IPS-18c (cell line): ENCODE results near the gene GPR42.

ENCODE experiments used
- H3K4me3 ChIP-seq: 2 replicates; pipeline ENCODE4 v1.7.0; 2013; ENCODE audit warnings: low read depth, mild to moderate bottlenecking, low read length, moderate library complexity; ENCODE audit not compliant: insufficient read depth
- H3K9me3 ChIP-seq: one replicate; pipeline ENCODE4 v1.6.1; 2013; ENCODE audit warnings: mild to moderate bottlenecking, low read length, moderate library complexity; ENCODE audit not compliant: control insufficient read depth, insufficient read depth

GPR42 gene

GRCh38 chr19:35342430-35342829, 28.4 kb upstream of the GPR42 start:
- H3K4me3 ChIP-seq: no peak overlapping the region

GRCh38 chr19:35344511-35345031, 26.3 kb upstream of the GPR42 start:
- no peak overlapping the region for H3K4me3 ChIP-seq
- peaks cover 2% of the 10 kb centered on the region for H3K9me3 ChIP-seq

More at GRCh38 chr19:35342430-35342829, 28.4 kb upstream of the GPR42 start:
- peaks cover 2% of the 10 kb centered on the region for H3K9me3 ChIP-seq

GRCh38 chr19:35345671-35346111, 25.2 kb upstream of the GPR42 start:
- Histone ChIP-seq H3K9me3 (peaks cover 2% of the 10 kb centered on the region), H3K4me3 (no peak overlapping the region)

- H3K9me3 ChIP-seq: peaks cover 2% of the 10 kb centered on the region
- H3K4me3 ChIP-seq: no peak overlapping the region
These were observed 24.4 kb upstream of the GPR42 start for GRCh38 chr19:35346193-35347052.

- Histone ChIP-seq H3K9me3 (peaks cover 2% of the 10 kb centered on the region), H3K4me3 (no peak within 1 kb of the TSS; the same call in 1 of the 2 replicates)
These were observed 23.5 kb upstream of the GPR42 start, which contains the start of gene FFAR1 for GRCh38 chr19:35347171-35347929. Gene FFAR1 (plus strand): TSS chr19:35347902. CDS start chr19:35351552, 3,650 bp downstream.

- H3K9me3 ChIP-seq: peaks cover 2% of the 10 kb centered on the region
- H3K4me3 ChIP-seq: no peak overlapping the region
These were observed 23.0 kb upstream of the GPR42 start for GRCh38 chr19:35347930-35348298.

GRCh38 chr19:35348911-35349611, 21.8 kb upstream of the GPR42 start:
- Histone ChIP-seq H3K4me3 (no peak overlapping the region; the same call in 1 of the 2 replicates), H3K9me3 (peaks cover 2% of the 10 kb centered on the region)

GRCh38 chr19:35349614-35350521, 21.0 kb upstream of the GPR42 start:
- Histone ChIP-seq H3K9me3 (peaks cover 2% of the 10 kb centered on the region), H3K4me3 (no peak overlapping the region)

- H3K4me3 ChIP-seq: no peak overlapping the region
These were observed 20.3 kb upstream of the GPR42 start for GRCh38 chr19:35350591-35350990.

GRCh38 chr19:35351411-35352176, 19.3 kb upstream of the GPR42 start:
- Histone ChIP-seq H3K9me3 (no peaks in the 10 kb centered on the region), H3K4me3 (no peak overlapping the region)

More at GRCh38 chr19:35350591-35350990, 20.3 kb upstream of the GPR42 start:
- H3K9me3 ChIP-seq: peaks cover 2% of the 10 kb centered on the region

GRCh38 chr19:35352177-35352447, 18.8 kb upstream of the GPR42 start:
- H3K4me3 ChIP-seq: no peak overlapping the region
- no peaks in the 10 kb centered on the region for H3K9me3 ChIP-seq

GRCh38 chr19:35352448-35353304, 18.2 kb upstream of the GPR42 start:
- Histone ChIP-seq H3K9me3 (no peaks in the 10 kb centered on the region), H3K4me3 (no peak overlapping the region)

- H3K9me3 ChIP-seq: no peaks in the 10 kb centered on the region
- no peak overlapping the region for H3K4me3 ChIP-seq
These were observed 17.2 kb upstream of the GPR42 start for GRCh38 chr19:35353635-35354034.

- no peaks in the 10 kb centered on the region for H3K9me3 ChIP-seq
- no peak overlapping the region for H3K4me3 ChIP-seq
These were observed 16.0 kb upstream of the GPR42 start for GRCh38 chr19:35354898-35355297.

- H3K9me3 ChIP-seq: no peaks in the 10 kb centered on the region
- no peak overlapping the region for H3K4me3 ChIP-seq
These were observed 14.9 kb upstream of the GPR42 start for GRCh38 chr19:35355791-35356460.
